BE2C (cell line): Measurements from ENCODE around the gene SLC25A4.
"Not testable (repeated sequence)": the region's sequence is repeated elsewhere in the genome, so short reads cannot be mapped to it uniquely, and the experiment has no call there.

Experiments
- DNase-seq: peaks from one replicate; pipeline ENCODE4 v3.0.0-alpha.2; 2020
- H3K27me3 ChIP-seq: fragments of 250-450 bp; sonication (Bioruptor Pico); 2 replicates; pipeline ENCODE4 v1.5.1; 2020; ENCODE audit warnings: mild to moderate bottlenecking
- H3K36me3 ChIP-seq: fragments of 250-450 bp; sonication (Bioruptor Pico); 2 replicates; pipeline ENCODE4 v1.5.1; 2020; ENCODE audit warnings: mild to moderate bottlenecking
- H3K4me1 ChIP-seq: fragments of 250-450 bp; sonication (Bioruptor Pico); 2 replicates; pipeline ENCODE4 v1.5.1; 2020
- H3K4me3 ChIP-seq: 2 replicates; pipeline ENCODE4 v1.5.1; 2011; ENCODE audit warnings: low read depth, low read length
- H3K9me3 ChIP-seq: fragments of 250-450 bp; sonication (Bioruptor Pico); 2 replicates; pipeline ENCODE4 v1.5.1; 2020
- TF ChIP-seq, protein P1 (sequence below): IDR thresholded peaks from 2 replicates; pipeline ENCODE4 v1.5.1; 2012; ENCODE audit warnings: mild to moderate bottlenecking, low read depth, low read length

SLC25A4 gene

GRCh38 chr4:185194924-185195888 lies 52.1 kb downstream of the SLC25A4 start:
- no peak overlapping the region for H3K4me3 ChIP-seq
- TF ChIP-seq, protein P1, sequence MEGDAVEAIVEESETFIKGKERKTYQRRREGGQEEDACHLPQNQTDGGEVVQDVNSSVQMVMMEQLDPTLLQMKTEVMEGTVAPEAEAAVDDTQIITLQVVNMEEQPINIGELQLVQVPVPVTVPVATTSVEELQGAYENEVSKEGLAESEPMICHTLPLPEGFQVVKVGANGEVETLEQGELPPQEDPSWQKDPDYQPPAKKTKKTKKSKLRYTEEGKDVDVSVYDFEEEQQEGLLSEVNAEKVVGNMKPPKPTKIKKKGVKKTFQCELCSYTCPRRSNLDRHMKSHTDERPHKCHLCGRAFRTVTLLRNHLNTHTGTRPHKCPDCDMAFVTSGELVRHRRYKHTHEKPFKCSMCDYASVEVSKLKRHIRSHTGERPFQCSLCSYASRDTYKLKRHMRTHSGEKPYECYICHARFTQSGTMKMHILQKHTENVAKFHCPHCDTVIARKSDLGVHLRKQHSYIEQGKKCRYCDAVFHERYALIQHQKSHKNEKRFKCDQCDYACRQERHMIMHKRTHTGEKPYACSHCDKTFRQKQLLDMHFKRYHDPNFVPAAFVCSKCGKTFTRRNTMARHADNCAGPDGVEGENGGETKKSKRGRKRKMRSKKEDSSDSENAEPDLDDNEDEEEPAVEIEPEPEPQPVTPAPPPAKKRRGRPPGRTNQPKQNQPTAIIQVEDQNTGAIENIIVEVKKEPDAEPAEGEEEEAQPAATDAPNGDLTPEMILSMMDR = no peak
- no peaks in the 10 kb centered on the region for H3K9me3 ChIP-seq
- no peak for DNase-seq
- no peaks in the 10 kb centered on the region for H3K4me1 ChIP-seq
- peaks cover 9% of the 10 kb centered on the region for H3K36me3 ChIP-seq
- H3K27me3 ChIP-seq = no peaks in the 10 kb centered on the region

DNA sequence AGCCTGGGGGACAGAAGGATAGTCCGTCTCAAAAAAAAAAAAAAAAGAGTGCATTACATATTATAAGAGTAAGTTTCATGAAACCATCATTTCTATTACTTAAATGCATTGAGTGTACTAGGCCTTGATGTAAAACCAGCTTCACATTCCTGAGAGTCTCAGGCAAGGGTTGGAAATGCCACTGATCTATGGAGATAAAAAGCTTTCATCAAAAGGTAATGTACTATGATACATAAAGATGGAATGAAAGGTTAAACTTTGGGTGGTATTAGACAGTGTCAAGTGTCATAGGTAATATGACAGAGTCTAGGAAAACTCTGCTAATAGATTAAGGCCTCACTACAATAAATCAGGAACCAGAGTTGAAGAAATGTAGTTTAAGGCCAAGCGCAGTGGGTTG lies 53.4 kb downstream of the SLC25A4 start:
- no peaks in the 10 kb centered on the region; the same call in 1 of the 2 replicates for H3K36me3 ChIP-seq
- H3K4me1 ChIP-seq = no peaks in the 10 kb centered on the region
- no peaks in the 10 kb centered on the region for H3K27me3 ChIP-seq
- TF ChIP-seq, protein P1 = no peak
- no peak overlapping the region for H3K4me3 ChIP-seq
- DNase-seq = no peak
- no peaks in the 10 kb centered on the region for H3K9me3 ChIP-seq

GRCh38 chr4:185198189-185198588 lies 55.1 kb downstream of the SLC25A4 start:
- not testable (repeated sequence) for H3K4me3 ChIP-seq, H3K9me3 ChIP-seq, H3K36me3 ChIP-seq, H3K4me1 ChIP-seq, H3K27me3 ChIP-seq, DNase-seq
